Sigmoid colon (tissue), 3 donors: ENCODE data around the gene TTC33.

Experiments used
- CTCF ChIP-seq, 4 experiments: fragments of 450-650 bp in 3 of 4; fragments of 200-600 bp in 1 of 4; IDR thresholded peaks; one replicate each; pipeline ENCODE4 v1.5.1; 2016 to 2019; ENCODE audit warnings: antibody characterized with exemption in 4 of 4, mild to moderate bottlenecking in 3 of 4, moderate library complexity in 2 of 4
- POLR2A ChIP-seq, 2 donors: fragments of 450-650 bp; IDR thresholded peaks; one replicate each; pipeline ENCODE4 v1.6.1; 2016; ENCODE audit warnings: antibody characterized with exemption in 2 of 2, mild to moderate bottlenecking in 2 of 2, moderate library complexity in 2 of 2

DNA sequence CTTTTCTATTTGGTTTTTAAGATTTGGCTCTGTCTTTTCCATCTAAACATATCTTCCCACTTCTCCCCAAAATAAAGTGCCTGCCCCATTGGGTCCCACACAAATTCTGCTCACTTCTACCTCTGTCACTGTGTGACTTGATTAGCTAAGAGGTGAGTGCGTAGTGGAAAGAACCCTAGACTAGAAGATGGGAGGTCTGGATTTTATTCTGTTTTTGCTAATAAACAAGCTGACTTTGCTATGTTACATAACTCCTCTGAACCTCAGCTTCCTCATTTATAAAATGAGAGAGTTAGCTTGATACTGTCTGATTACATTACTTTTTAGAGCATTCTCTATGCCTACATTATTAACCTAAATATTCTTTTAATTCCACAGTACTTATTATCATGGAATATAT is 127.4 kb downstream of the TTC33 start:
- TF ChIP-seq CTCF (IDR thresholded peaks at IDR 0.05) (no peak), POLR2A (IDR thresholded peaks at IDR 0.05) (no peak)
